ENCODE results near the gene WHRN.

Gene WHRN

DNA sequence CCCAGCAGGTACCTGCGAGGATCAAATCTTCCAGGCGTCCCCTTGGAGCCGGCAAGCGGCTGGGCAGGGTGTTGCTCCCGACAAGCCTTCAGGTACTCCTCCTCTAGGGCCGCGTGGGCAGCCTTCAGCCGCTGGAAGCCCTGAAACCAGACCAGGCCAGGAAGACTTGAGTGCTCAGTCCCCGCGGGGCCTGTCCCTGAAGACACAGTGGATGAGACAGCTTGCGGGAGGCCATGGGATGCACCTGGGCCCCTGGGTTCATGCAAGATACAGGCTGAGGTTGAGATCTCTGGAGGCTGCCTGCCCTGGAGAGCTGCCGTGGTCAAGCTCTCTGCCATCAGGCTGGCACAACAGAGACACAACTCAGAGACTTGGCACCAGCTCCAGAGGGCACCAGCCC lies 142.9 kb downstream of the WHRN start:
- no peak for DNase-seq (ENCODE audit: low read depth)
- TF ChIP-seq, protein P1, sequence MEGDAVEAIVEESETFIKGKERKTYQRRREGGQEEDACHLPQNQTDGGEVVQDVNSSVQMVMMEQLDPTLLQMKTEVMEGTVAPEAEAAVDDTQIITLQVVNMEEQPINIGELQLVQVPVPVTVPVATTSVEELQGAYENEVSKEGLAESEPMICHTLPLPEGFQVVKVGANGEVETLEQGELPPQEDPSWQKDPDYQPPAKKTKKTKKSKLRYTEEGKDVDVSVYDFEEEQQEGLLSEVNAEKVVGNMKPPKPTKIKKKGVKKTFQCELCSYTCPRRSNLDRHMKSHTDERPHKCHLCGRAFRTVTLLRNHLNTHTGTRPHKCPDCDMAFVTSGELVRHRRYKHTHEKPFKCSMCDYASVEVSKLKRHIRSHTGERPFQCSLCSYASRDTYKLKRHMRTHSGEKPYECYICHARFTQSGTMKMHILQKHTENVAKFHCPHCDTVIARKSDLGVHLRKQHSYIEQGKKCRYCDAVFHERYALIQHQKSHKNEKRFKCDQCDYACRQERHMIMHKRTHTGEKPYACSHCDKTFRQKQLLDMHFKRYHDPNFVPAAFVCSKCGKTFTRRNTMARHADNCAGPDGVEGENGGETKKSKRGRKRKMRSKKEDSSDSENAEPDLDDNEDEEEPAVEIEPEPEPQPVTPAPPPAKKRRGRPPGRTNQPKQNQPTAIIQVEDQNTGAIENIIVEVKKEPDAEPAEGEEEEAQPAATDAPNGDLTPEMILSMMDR (IDR thresholded peaks at IDR 0.05; ENCODE audit: insufficient read depth, low read depth, low read length, missing control alignments) = no peak
- no peak overlapping the region for H3K4me3 ChIP-seq (ENCODE audit: low read depth, low read length)

DNA sequence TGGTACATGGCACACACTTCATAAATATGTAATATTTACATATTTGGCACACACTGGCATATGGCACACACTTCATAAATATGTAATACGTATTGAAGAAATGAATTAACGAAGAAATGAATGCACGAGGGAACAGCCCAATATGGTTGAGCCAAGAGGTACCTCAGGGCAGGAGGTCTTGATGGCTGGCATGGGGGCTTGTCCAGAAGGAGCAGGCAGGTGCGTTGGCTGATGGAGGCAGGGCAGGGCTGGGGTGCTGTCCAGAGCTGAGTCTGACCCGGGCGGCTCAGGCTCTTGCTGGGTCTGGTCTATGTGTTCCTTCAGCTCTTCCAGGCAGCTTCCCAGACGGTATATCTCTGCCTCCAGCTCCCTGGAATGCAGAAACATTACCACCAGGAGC lies 143.7 kb downstream of the WHRN start:
- DNase-seq (ENCODE audit: low read depth) = no peak
- TF ChIP-seq, protein P1 (IDR thresholded peaks at IDR 0.05; ENCODE audit: insufficient read depth, low read depth, low read length, missing control alignments) = no peak

DNA sequence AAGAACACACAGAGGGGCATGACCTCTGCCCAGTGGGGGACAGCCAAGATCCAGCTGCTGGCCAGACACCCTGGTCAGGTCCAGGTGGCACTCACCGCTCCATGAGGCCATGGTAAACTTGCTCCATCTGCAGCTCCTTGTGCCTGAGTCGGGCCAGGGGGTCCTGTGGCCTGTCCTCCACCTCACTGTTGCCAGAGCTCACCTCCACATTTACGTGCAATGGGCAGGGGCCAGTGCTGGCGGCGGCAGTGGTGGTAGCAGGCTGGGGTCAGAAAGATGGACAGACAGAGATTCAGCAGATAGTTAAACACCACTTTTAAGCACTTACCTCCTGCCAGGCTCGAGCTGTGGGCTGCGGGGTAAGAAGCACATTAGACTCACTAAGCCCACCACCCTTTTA lies 145.5 kb downstream of the WHRN start:
- H3K4me3 ChIP-seq (ENCODE audit: low read depth, low read length) = no peak overlapping the region
- DNase-seq (ENCODE audit: low read depth) = no peak
- TF ChIP-seq, protein P1 (IDR thresholded peaks at IDR 0.05; ENCODE audit: insufficient read depth, low read depth, low read length, missing control alignments) = no peak

More for the DNA sequence above, 143.7 kb downstream of the WHRN start:
- no peak overlapping the region for H3K4me3 ChIP-seq (ENCODE audit: low read depth, low read length)

DNA sequence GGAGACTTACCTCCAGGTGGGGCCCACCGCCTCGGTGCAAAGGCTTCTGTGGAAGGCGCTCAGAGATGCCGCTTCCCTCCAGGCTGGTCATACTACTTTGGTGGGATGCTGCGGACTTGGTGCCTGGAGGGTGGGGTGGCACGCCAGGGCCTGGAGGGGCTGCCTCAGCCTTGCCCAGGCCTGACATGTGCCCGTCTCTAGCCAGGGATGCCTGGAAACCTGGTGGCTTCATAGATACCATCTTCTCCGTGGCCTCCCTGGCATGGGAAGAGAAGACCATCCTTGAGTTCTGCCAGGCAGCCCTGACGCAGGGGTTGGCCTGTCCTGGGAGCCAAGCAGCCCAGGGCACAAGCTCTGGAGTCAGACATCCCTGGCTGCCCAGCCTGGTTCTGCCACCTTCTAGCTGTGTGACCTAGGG lies 147.4 kb downstream of the WHRN start:
- TF ChIP-seq, protein P1 (IDR thresholded peaks at IDR 0.05; ENCODE audit: insufficient read depth, low read depth, low read length, missing control alignments) = no peak
- H3K4me3 ChIP-seq (ENCODE audit: low read depth, low read length) = no peak overlapping the region
- DNase-seq (ENCODE audit: low read depth) = no peak

DNA sequence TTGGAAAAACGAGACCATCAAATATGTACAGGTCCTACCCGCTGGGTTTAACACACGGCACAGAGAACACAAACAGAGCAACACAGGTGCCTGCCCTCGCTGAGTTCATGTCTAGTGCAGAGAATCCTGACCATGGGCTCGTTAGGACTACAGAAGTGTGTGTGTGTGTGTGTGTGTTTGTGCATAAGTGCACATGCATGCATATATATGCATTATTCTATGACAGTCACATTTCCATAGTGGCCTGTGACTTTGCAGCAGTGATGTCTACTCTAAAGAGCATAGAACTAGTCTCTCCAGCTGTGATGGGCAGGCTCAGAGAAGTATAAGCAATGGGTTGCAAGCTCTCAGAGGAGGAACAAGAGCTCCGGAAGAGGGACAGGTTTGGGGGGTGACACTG lies 147.9 kb downstream of the WHRN start:
- no peak for DNase-seq (ENCODE audit: low read depth)
- no peak overlapping the region for H3K4me3 ChIP-seq (ENCODE audit: low read depth, low read length)
- TF ChIP-seq, protein P1 (IDR thresholded peaks at IDR 0.05; ENCODE audit: insufficient read depth, low read depth, low read length, missing control alignments) = no peak

DNA sequence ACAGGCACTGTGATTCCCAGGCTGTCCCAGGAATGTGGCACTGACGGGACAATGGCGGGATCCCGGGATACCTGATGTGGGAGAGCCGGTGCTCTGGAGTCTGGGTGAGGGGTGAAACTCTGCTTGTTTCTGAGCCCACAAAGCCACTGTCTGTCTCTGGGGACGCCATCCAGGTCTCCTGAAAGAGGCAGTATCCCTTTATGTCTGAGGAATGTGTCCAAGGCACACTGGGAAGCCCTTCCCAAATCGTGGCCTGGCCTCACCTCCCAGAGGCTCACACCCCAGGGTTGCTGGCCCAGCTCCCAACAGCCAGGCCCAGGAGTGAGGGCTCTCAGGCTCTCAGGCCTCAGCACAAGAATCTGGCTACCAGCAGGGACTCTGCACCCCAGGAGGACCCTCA lies 148.5 kb downstream of the WHRN start:
- DNase-seq (ENCODE audit: low read depth) = no peak
- H3K4me3 ChIP-seq (ENCODE audit: low read depth, low read length) = no peak overlapping the region
- TF ChIP-seq, protein P1 (IDR thresholded peaks at IDR 0.05; ENCODE audit: insufficient read depth, low read depth, low read length, missing control alignments) = no peak

DNA sequence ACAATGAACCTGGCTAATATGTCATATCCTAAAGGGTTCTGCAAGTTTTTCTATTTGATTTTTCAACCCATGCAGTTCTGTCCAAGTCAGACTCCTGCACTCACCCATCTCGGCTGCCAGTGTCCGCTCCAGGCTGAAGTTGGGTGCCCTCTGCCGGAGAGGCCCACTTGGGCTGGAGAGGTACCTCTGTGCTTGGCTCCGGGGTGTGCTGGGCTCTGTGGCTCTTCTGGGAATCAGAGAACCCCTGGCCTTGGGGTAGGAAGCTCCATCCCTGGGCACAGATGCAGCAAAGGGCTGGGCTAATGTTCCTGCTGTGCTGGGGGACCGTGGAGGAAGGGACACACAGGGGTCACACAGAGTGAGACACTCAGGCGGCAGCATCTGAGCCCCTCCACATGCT lies 149.5 kb downstream of the WHRN start:
- DNase-seq (ENCODE audit: low read depth) = no peak
- H3K4me3 ChIP-seq (ENCODE audit: low read depth, low read length) = no peak overlapping the region
- TF ChIP-seq, protein P1 (IDR thresholded peaks at IDR 0.05; ENCODE audit: insufficient read depth, low read depth, low read length, missing control alignments) = no peak

Data from GM12865 (cell line).